Measurements from ENCODE around the gene DUSP10.

GRCh38 chr1:221706191-221706590, 35.7 kb downstream of the DUSP10 start:
- TF ChIP-seq CTCF (IDR thresholded peaks at IDR 0.05) (no peak), EZH2 (IDR thresholded peaks at IDR 0.05; ENCODE audit: borderline replicate concordance, insufficient read depth, low read depth, low read length, poor library complexity, severe bottlenecking) (no peak)

Data from B cell (primary cell).